HG02623 (cell line): ENCODE data around the gene KIF2A.
A peak's percentile ranks its signal among the peaks of the same experiment; 100 is the strongest.

ENCODE experiments used
- ATAC-seq: cut with Tn5 transposase; IDR thresholded peaks from one replicate; pipeline ENCODE4 v1.9.1; 2021; ENCODE audit warnings: moderate library complexity; ENCODE audit not compliant: unreplicated experiment

The KIF2A gene

GRCh38 chr5:62305715-62306322, at the start of gene KIF2A:
Gene KIF2A (plus strand): TSS chr5:62306206. CDS start chr5:62306473, 267 bp downstream.
- ATAC-seq: peak; percentile 88

GRCh38 chr5:62257020-62257367, 49.0 kb upstream of the KIF2A start:
- ATAC-seq: no peak

- ATAC-seq: no peak
Observed at GRCh38 chr5:62258654-62259053, 47.4 kb upstream of the KIF2A start.

- ATAC-seq: no peak
Observed at GRCh38 chr5:62259699-62260250, 46.2 kb upstream of the KIF2A start.

- ATAC-seq: no peak
Observed at GRCh38 chr5:62260513-62260912, 45.5 kb upstream of the KIF2A start.

GRCh38 chr5:62263401-62263800, 42.6 kb upstream of the KIF2A start:
- ATAC-seq: no peak

GRCh38 chr5:62265648-62266112, 40.3 kb upstream of the KIF2A start:
- ATAC-seq: no peak

- no peak for ATAC-seq
Observed at GRCh38 chr5:62266573-62266972, 39.4 kb upstream of the KIF2A start.

- ATAC-seq: no peak
Observed at GRCh38 chr5:62268234-62268633, 37.8 kb upstream of the KIF2A start.

- no peak for ATAC-seq
Observed at GRCh38 chr5:62268792-62269191, 37.2 kb upstream of the KIF2A start.

GRCh38 chr5:62271370-62271769, 34.6 kb upstream of the KIF2A start:
- no peak for ATAC-seq

GRCh38 chr5:62271870-62272269, 34.1 kb upstream of the KIF2A start:
- no peak for ATAC-seq

- ATAC-seq: no peak
Observed at GRCh38 chr5:62273687-62274086, 32.3 kb upstream of the KIF2A start.

- no peak for ATAC-seq
Observed at GRCh38 chr5:62275581-62275980, 30.4 kb upstream of the KIF2A start.

GRCh38 chr5:62281411-62281810, 24.6 kb upstream of the KIF2A start:
- ATAC-seq: no peak

- ATAC-seq: no peak
Observed at GRCh38 chr5:62282064-62282463, 23.9 kb upstream of the KIF2A start.

GRCh38 chr5:62283005-62283404, 23.0 kb upstream of the KIF2A start:
- ATAC-seq: no peak

GRCh38 chr5:62283861-62284260, 22.1 kb upstream of the KIF2A start:
- no peak for ATAC-seq

- peak; percentile 75 for ATAC-seq
Observed at GRCh38 chr5:62284946-62285891, 20.8 kb upstream of the KIF2A start.

GRCh38 chr5:62286834-62287233, 19.2 kb upstream of the KIF2A start:
- ATAC-seq: no peak

- no peak for ATAC-seq
Observed at GRCh38 chr5:62287237-62287636, 18.8 kb upstream of the KIF2A start.

GRCh38 chr5:62288118-62288517, 17.9 kb upstream of the KIF2A start:
- ATAC-seq: no peak
